Left lung (tissue), 10 donors: ENCODE results near the gene SKAP2. TPM values are rescaled to one million over a fixed set of nuclear protein-coding genes. Genes with fewer than 3 reads are reported as not detected.

Source experiments
- ATAC-seq: fragments of 200-7000 bp; cut with Tn5 transposase; one replicate; pipeline ENCODE4 v1.9.1; 2020; ENCODE audit warnings: moderate library complexity
- DNase-seq, 4 donors: peaks; one replicate each; pipeline ENCODE4 v3.0.0-alpha.2; 2013 to 2020
- H3K27ac ChIP-seq, 2 donors: fragments of 200-600 bp; sonication (generic) in 1 of 2; one replicate each; pipeline versions ENCODE4 v1.5.0 to v1.8.0; 2020 to 2021
- H3K27me3 ChIP-seq, 2 donors: fragments of 200-600 bp; sonication (generic) in 1 of 2; one replicate each; pipeline versions ENCODE4 v1.5.0 to v1.8.0; 2020 to 2021
- H3K36me3 ChIP-seq, 2 donors: fragments of 200-600 bp; sonication (generic) in 1 of 2; one replicate each; pipeline versions ENCODE4 v1.5.0 to v1.8.0; 2020 to 2021
- H3K4me1 ChIP-seq, 2 donors: fragments of 200-600 bp; one replicate each; pipeline ENCODE4 v1.8.0; 2021
- H3K4me3 ChIP-seq, 2 donors: fragments of 200-600 bp; sonication (generic) in 1 of 2; one replicate each; pipeline versions ENCODE4 v1.5.0 to v1.8.0; 2020 to 2021; ENCODE audit warnings: mild to moderate bottlenecking in 1 of 2
- H3K9me3 ChIP-seq, 2 donors: fragments of 200-600 bp; sonication (generic) in 1 of 2; one replicate each; pipeline versions ENCODE4 v1.5.0 to v1.8.0; 2020 to 2021
- intact Hi-C, 2 donors: fragments of 100-400 bp; cut with DNase I; formaldehyde crosslinking; loops; one replicate each; pipeline versions ENCODE4 v1.11.2 to v1.14.2; 2022
- polyA plus RNA-seq, 6 donors: library from polyadenylated mRNA; unstranded; fragments of 120-200 nt; gene quantifications; one replicate each; pipeline ENCODE4 v1.2.1, GENCODE V29; 2013; ENCODE audit not compliant: insufficient read length in 6 of 6
- total RNA-seq, 2 donors: library from RNA; stranded (reverse); fragmentation: NEBNext Ultra II Directional; extraction: Animal tissue kit (Norgen Biotek cat#: 25700); gene quantifications; one replicate each; pipeline ENCODE4 v1.2.1, GENCODE V29; 2021
- TF ChIP-seq, protein P1 (sequence below), 2 donors: fragments of 200-600 bp; sonication (generic) in 1 of 2; IDR thresholded peaks; one replicate each; pipeline versions ENCODE4 v1.5.0 to v1.8.0; 2021; ENCODE audit warnings: antibody characterized with exemption in 2 of 2
- donor health status: DM: no; HTN: yes; CAD: no.
- donor health status: DM: no; HTN: no; CAD: no.

The SKAP2 gene
- total and polyA plus RNA-seq, 8 donors, result 43.5 to 61.0 (median 47.2) TPM

DNA sequence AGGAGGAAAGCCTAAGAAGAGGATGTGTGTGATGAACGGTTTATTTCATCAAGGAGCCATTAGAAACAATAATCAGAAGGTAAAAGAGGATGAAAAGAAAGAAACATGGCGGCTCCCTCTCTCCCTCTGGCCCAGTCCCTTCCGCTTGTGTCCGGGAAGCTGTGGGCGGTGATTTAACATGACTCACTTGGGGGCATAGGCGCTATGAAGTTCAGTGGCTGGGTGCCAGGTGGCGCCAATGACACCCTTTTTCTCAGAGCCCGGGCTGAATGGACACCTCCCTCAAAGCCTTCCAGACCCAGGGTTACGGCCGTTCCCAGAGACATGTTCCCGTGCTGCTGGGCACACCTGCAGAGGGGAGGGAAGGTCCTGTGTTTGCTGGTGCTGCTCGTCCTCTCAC lies 244.0 kb downstream of the SKAP2 start:
- intact Hi-C loops, result no loop called here
- H3K36me3 ChIP-seq, result no peaks in the 10 kb centered on the region
- no peak overlapping the region for H3K27ac ChIP-seq
- ATAC-seq (no peak), DNase-seq (no peak)
- H3K27me3 ChIP-seq, result no peaks in the 10 kb centered on the region
- H3K4me3 ChIP-seq, result no peak overlapping the region
- no peaks in the 10 kb centered on the region for H3K4me1 ChIP-seq
- TF ChIP-seq, protein P1, sequence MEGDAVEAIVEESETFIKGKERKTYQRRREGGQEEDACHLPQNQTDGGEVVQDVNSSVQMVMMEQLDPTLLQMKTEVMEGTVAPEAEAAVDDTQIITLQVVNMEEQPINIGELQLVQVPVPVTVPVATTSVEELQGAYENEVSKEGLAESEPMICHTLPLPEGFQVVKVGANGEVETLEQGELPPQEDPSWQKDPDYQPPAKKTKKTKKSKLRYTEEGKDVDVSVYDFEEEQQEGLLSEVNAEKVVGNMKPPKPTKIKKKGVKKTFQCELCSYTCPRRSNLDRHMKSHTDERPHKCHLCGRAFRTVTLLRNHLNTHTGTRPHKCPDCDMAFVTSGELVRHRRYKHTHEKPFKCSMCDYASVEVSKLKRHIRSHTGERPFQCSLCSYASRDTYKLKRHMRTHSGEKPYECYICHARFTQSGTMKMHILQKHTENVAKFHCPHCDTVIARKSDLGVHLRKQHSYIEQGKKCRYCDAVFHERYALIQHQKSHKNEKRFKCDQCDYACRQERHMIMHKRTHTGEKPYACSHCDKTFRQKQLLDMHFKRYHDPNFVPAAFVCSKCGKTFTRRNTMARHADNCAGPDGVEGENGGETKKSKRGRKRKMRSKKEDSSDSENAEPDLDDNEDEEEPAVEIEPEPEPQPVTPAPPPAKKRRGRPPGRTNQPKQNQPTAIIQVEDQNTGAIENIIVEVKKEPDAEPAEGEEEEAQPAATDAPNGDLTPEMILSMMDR (IDR thresholded peaks at IDR 0.05), result no peak
- H3K9me3 ChIP-seq, result no peaks in the 10 kb centered on the region

DNA sequence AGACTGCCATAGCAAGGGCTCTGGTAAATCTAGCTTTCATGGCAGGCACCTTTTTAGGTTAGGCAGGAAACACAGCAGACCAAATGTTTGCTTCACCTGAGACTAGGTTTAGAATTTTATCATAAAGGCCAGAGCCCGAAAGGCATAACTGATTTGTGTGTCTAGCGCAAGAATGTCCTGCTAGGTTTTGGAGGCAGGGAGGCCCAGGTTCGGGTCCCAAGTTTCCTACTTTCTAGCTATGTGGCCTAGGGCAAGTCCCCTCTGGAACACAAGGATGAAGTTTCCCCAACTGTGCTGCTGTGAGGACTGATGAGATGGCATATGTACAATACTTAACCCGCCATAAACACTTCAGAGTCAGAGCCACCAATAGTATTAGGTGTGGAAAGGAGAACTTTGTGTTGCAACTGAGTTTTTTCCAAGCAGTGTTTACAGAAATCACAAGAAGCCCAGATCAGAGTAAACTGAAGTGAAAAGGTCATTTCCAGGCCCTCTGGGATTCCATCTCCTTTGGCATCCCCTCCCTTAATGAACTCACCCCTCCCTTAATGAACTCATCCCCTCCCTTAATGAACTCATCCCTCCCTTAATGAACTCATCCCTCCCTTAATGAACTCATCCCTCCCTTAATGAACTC lies 244.9 kb downstream of the SKAP2 start:
- TF ChIP-seq, protein P1 (IDR thresholded peaks at IDR 0.05), result no peak
- Histone ChIP-seq H3K9me3 (no peaks in the 10 kb centered on the region), H3K4me1 (no peaks in the 10 kb centered on the region), H3K4me3 (no peak overlapping the region), H3K36me3 (no peaks in the 10 kb centered on the region), H3K27ac (no peak overlapping the region), H3K27me3 (no peaks in the 10 kb centered on the region)
- no peak for DNase-seq
- intact Hi-C loops, result no loop called here
- ATAC-seq, result no peak

DNA sequence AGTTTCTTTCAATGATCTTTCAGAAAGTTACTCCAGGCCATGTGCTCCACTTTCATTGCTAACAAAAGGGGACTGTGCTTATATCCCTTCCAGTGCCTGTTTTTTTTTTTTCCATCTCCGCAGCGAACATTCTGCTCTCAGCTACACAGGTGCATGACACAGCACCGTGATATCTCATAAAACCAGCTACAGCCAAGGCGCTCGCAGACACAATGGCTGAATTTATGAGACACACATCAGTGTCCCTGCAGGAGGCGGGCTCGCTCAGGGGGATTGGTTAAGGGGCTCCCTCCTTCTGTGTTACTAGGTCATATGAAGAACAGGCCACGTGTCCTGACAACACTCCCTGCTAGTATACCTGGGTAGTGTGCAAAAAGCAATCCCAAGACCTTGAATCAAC lies 245.5 kb downstream of the SKAP2 start:
- no peaks in the 10 kb centered on the region for H3K4me1 ChIP-seq
- intact Hi-C loops, result no loop called here
- no peak overlapping the region for H3K27ac ChIP-seq
- H3K27me3 ChIP-seq, result no peaks in the 10 kb centered on the region
- H3K4me3 ChIP-seq, result no peak overlapping the region
- no peaks in the 10 kb centered on the region for H3K9me3 ChIP-seq
- no peaks in the 10 kb centered on the region for H3K36me3 ChIP-seq
- DNase-seq (no peak), ATAC-seq (no peak)
- TF ChIP-seq, protein P1 (IDR thresholded peaks at IDR 0.05), result no peak

DNA sequence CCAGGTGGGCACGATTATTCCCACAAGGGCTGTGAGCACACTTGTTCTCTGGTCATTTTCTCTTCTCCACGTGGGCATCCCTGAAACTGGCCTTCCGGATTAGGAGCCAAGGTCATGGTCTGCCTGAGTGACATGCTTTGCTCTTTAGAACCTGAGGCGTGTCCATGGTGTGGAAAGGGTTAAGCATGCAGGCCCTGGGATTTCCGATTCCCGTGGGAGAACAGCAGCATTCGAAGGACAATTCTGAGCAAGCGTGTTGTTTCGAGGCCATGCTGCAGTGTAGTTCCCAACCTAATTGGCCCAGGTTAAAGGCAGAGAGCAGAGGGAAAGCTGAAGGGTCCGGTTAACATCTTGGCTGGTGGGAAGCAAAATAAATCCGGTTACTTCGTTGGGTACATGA lies 245.9 kb downstream of the SKAP2 start:
- H3K27me3 ChIP-seq, result no peaks in the 10 kb centered on the region
- no peak overlapping the region for H3K27ac ChIP-seq
- no peaks in the 10 kb centered on the region for H3K4me1 ChIP-seq
- H3K4me3 ChIP-seq, result no peak overlapping the region
- no peak for DNase-seq
- TF ChIP-seq, protein P1 (IDR thresholded peaks at IDR 0.05), result no peak
- no peak for ATAC-seq
- H3K9me3 ChIP-seq, result no peaks in the 10 kb centered on the region
- intact Hi-C loops, result no loop called here
- no peaks in the 10 kb centered on the region for H3K36me3 ChIP-seq

Other genes starting within 250 kb of the SKAP2 start
- under 1 TPM; 0.50 to 0.60 TPM for gene HOXA1, start 231.4 kb upstream of the SKAP2 start, total RNA-seq
- gene HOXA1, start 231.4 kb upstream of the SKAP2 start, polyA plus RNA-seq, result 1 to 10 TPM; 1.9 to 3.1 (median 2.3) TPM
- gene HOXA2, start 238.1 kb upstream of the SKAP2 start, total RNA-seq, result 1 to 10 TPM in 1 of 2 donors, under 1 TPM in 1; 0.61 to 1.4 TPM
- 10 to 100 TPM; 16.7 to 19.6 (median 18.7) TPM for gene HOXA2, start 238.1 kb upstream of the SKAP2 start, polyA plus RNA-seq